IPS DF 4.7 (cell line): ENCODE measurements around the gene NANOS2.
A peak's percentile ranks its signal among the peaks of the same experiment; 100 is the strongest.

Experiments
- DNase-seq: peaks from one replicate; pipeline ENCODE4 v3.0.0-alpha.2; 2013; ENCODE audit warnings: low spot score; ENCODE audit errors: extremely low read depth

NANOS2 gene

GRCh38 chr19:45913874-45914830 lies at the start of gene NANOS2:
Gene NANOS2, minus strand, starts transcription at chr19:45914778. Its CDS starts 85 bp downstream, at chr19:45914693.
- DNase-seq, result peak; percentile 56

DNA sequence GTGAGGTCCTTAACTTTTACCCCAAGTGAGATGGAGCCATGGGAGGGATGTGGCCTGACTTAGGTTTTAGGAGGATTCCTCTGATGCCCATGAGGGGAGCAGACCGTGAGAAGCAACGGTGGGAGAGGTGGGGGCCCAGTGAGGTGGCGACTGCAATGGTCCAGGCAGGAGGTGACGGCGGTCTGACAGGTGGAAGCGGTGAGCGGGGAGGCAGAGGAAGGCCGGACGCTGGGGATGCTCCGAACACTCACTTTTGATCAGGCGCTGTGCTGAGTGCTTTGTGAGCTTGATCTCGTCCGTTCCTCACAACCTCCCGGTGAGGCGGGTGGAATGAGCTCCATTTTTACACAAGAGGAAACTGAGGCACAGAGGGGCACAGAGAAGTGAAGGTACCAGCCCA lies 47.4 kb upstream of the NANOS2 start:
- no peak for DNase-seq

GRCh38 chr19:45960595-45961235 lies 46.1 kb upstream of the NANOS2 start:
- no peak for DNase-seq

DNA sequence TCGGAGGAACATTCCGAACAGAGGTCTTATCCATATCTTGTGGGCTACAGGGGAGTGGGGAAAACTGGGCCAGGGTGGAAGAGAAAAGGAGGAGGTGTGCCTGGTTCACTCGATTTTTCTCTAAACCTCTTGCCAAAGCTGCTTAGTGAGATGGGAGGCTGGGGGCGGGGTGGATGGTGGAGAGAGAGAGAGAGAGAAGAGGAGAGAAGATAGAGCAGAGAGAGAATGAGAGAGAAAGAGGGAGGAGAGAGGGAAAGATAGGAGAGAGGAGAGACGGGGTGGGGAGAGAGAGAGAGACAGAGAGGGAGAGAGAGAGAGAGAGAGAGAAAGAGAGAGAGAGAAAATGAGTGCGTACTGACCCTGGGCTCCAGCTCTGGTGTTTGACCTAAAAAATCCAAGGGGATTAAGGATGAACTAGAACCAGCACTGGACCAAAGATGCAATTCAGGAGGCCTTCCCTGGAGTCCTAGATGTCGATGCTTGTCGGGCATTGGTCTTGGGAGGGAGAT lies 45.0 kb upstream of the NANOS2 start:
- DNase-seq, result no peak

- no peak for DNase-seq
These were observed 44.4 kb upstream of the NANOS2 start for GRCh38 chr19:45958769-45959516.

GRCh38 chr19:45958320-45958719 lies 43.7 kb upstream of the NANOS2 start:
- no peak for DNase-seq

- no peak for DNase-seq
These were observed 41.5 kb upstream of the NANOS2 start for GRCh38 chr19:45955905-45956608.

- no peak for DNase-seq
These were observed 39.6 kb upstream of the NANOS2 start for GRCh38 chr19:45954156-45954555.

- no peak for DNase-seq
These were observed 39.1 kb upstream of the NANOS2 start for GRCh38 chr19:45953676-45954075.

- DNase-seq, result peak; percentile 72
These were observed 38.3 kb upstream of the NANOS2 start for GRCh38 chr19:45952686-45953505.

DNA sequence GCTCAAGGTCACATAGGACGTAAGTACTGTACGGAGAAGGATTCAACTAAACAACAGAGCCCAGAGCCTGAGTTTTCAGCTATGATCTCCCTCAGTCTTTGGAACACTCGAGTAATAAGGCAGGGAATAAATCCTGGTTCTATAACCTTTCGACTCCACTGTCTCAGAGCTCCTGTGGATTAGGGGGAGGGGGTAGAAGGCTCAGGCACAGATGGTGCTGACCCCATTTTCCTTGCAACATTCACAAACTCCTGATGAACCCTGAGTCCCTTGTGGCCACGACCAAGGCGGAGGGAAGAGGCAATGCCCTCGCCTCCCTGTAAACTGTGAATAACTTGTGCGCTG lies 37.7 kb upstream of the NANOS2 start:
- no peak for DNase-seq

- no peak for DNase-seq
These were observed 33.3 kb upstream of the NANOS2 start for GRCh38 chr19:45947926-45948325.

DNA sequence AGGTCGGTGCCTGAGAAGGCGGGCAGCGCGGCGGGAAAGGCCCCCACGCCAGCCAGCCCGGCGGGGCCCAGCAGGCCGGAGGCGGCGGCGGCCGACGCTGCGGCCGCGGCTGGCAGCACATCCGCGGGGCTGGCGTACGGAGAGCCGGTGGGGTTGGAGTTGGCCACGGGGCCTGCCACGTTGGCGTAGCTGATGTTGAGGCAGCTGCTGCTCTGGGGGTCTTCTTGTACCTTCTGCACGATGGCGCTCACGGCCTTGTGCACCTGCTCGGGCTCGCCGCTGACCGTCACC lies 25.9 kb upstream of the NANOS2 start:
- no peak for DNase-seq

DNA sequence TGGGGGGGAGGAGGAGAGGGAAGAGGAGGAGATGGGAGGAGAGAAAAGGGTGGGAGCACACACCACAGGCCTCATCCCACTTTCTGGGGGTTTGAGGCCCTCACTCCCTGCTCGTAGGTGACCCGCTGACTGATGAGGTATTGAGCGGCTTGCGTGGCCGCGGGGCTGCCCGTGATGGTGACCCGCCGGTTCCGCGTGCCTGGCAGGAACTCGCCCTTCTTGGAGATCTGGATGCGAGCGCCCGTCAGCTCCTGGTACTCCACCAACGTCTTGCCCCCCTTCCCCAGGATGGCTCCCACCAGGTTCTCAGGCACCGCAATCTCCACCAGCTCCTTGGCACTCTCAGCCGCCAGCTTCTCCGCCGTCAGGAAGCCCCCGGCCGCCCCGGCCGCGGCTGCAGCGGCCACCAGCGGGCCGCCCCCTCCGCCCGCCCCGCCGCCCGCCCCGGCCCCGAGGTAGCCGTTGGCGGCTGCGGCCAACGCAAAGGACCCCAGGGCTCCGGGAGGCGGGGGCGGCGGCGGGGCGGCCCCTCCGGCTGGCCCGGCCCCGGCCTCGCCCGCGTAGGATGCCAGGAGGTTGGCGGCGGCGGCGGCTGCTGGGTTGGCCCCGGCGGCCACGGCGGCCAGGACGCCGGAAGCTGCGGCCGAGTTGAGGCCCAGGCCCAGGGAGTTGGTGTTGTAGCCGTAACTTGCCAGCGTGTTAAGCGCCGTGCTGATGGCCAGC lies 25.4 kb upstream of the NANOS2 start:
- DNase-seq, result no peak

DNA sequence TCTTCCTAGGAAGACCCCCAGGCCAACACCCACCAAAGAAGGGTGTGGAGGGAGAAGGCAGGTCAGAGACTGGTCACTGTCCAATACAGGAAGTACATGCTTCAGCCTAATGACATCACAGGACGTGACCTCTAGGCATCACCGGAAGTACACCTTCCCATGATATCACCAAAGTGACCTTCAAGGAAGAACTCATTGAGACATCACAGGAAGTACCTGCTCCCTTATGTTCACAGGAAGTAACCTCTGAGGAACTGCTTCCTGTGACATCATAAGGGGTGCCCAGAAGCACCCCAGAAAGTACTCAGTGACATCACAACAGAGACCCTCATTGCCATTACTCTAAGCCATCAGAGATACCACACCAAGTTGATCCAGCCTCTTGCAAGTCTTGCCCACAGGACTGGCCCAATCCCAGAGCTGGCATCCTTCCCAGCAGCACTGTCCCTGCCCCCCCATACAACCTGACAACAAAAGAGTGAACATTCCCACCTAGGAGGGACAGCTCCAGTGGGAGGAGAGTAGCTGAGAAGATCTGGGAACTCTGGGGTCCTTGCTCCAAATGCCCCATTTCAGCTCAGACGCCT lies 24.2 kb upstream of the NANOS2 start:
- no peak for DNase-seq

GRCh38 chr19:45935267-45935666 lies 20.7 kb upstream of the NANOS2 start:
- DNase-seq, result no peak

DNA sequence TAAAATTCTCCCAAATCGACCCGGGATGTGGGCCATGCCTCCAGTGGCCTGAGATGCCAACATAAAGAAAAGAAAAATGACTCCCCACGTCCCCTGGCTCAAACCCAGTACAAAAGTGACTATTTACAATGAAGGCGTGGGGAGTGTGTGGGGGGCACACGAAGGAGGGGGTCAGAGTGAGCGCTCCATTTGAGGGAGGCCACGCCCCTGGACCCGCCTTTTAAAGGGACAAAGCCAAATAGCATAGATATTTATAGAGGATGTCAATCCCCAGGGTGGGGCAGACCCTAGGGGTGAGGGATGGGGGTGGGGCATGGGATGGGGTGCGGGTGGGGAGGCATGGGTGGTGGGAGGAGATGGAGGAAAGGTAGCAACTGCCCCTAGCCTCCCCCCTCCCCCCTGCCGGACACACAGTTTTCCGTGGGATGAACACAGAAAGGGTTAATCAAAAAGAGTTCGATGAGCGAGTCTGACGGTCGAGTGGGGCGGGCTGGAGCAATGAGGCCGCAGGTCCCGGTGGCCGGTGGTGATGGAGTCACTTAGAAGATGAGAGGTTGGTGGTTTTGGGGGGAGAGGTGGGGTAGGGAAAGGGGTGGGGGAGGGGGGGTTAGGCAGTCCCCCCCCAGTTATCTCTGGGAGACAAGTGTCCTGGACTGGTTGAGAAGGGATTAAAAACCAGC lies 20.1 kb upstream of the NANOS2 start:
- no peak for DNase-seq

DNA sequence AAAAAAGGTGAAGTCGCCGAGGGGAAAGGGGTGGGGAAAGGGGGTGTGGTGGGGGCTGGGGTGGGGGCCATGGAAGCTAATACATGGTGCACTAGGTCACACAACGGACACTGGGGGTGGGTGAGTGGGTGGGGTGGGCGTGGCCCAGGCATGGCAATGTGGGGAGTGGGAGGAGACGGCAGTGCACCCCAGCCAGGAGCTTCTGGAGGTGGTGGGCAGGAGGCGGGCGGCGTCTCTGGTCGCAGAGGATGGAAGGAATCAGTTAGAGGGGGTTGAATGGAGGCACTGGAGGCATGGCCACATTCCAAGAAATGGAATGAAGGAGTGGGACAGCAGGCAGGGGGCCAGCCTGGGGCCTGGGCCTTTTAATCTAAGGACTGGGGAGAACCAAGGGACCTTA lies 19.2 kb upstream of the NANOS2 start:
- DNase-seq, result no peak

DNA sequence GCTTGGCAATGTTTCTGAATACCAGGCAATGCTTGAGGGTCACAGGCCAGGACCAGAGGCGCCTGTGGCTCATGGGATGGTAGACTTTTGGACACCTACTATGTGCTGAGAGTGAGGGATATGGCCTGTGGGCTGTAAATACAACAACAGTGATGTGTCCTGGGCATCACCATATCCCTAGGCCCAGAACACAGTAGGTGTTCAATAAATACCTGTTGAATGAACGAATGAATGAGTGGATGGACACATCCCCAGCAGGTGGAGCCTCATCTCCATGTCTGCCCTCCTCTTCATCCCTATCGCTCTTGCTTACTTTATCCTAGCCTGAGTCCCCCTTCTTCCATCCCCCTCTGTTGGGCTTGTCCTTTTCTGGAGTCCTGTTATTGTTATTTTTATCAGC lies 16.5 kb upstream of the NANOS2 start:
- DNase-seq, result no peak
